ENCODE results near the gene FCRL6.
A peak's percentile ranks its signal among the peaks of the same experiment; 100 is the strongest.

The FCRL6 gene

DNA sequence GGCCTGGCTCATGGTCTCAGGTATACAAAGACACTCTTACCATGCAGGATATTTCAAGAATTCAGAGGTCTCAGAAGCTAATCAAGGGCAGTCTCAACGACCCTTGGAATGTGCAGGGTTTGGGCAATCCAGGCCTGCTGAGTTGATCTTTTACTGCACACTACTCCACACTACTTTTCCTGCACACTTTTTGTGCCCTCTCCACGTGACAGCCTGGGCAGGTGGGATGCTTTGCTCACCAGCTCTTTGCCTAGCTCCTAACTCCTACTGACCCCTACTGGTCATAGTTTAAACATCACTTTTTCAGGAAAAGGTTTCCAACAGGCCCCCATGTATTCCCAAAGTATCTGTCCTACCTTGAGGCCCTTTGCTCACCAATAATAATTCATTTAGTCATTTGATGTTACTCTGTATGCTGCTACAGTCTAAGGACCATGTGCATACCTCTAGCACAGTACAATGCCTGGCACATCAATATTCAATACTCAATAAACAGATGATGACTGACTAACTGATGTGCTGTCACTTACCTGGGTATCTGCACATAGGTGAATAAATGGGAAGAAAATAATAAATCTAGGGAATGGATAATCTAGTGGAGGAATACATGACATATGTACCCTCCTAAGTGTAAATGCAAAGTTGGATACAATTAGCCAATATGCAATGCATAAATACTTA, 11.8 kb upstream of the FCRL6 start:
- H3K36me3 ChIP-seq, result no peaks in the 10 kb centered on the region
- H3K27me3 ChIP-seq (ENCODE audit: insufficient read depth, low read depth, severe bottlenecking), result peaks cover 97% of the 10 kb centered on the region
- TF ChIP-seq, protein P1, sequence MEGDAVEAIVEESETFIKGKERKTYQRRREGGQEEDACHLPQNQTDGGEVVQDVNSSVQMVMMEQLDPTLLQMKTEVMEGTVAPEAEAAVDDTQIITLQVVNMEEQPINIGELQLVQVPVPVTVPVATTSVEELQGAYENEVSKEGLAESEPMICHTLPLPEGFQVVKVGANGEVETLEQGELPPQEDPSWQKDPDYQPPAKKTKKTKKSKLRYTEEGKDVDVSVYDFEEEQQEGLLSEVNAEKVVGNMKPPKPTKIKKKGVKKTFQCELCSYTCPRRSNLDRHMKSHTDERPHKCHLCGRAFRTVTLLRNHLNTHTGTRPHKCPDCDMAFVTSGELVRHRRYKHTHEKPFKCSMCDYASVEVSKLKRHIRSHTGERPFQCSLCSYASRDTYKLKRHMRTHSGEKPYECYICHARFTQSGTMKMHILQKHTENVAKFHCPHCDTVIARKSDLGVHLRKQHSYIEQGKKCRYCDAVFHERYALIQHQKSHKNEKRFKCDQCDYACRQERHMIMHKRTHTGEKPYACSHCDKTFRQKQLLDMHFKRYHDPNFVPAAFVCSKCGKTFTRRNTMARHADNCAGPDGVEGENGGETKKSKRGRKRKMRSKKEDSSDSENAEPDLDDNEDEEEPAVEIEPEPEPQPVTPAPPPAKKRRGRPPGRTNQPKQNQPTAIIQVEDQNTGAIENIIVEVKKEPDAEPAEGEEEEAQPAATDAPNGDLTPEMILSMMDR (IDR thresholded peaks at IDR 0.05; ENCODE audit: low read depth, low read length), result peak; percentile 86
- H3K27ac ChIP-seq, result no peak overlapping the region
- H3K4me3 ChIP-seq (ENCODE audit: low read depth, low read length), result no peak overlapping the region
- DNase-seq, result peak; percentile 37
- H3K9me3 ChIP-seq (ENCODE audit: severe bottlenecking), result no peaks in the 10 kb centered on the region

DNA sequence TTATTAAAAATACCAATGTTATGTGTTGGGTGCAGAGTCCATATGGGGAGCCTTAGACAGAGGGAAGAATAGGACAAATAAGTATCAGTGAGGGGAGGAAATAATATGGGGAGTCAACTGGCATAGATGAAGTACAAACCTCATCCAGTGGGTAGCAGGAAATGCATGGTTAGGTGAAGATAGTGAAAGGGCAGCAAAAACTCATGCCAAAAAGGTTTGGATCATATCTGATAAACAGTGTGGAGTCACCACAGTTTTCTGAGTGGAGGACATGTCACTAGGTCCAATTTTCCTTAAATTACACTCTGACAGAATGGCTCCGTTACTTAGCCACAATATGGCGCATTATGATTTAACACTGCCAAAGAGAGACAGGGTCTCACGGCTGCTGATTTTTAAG, 11.1 kb upstream of the FCRL6 start:
- Histone ChIP-seq H3K9me3 (ENCODE audit: severe bottlenecking) (no peaks in the 10 kb centered on the region), H3K4me3 (ENCODE audit: low read depth, low read length) (no peak overlapping the region), H3K36me3 (no peaks in the 10 kb centered on the region), H3K27ac (no peak overlapping the region), H3K27me3 (ENCODE audit: insufficient read depth, low read depth, severe bottlenecking) (peaks cover 97% of the 10 kb centered on the region)
- no peak for DNase-seq
- TF ChIP-seq, protein P1 (IDR thresholded peaks at IDR 0.05; ENCODE audit: low read depth, low read length), result no peak

DNA sequence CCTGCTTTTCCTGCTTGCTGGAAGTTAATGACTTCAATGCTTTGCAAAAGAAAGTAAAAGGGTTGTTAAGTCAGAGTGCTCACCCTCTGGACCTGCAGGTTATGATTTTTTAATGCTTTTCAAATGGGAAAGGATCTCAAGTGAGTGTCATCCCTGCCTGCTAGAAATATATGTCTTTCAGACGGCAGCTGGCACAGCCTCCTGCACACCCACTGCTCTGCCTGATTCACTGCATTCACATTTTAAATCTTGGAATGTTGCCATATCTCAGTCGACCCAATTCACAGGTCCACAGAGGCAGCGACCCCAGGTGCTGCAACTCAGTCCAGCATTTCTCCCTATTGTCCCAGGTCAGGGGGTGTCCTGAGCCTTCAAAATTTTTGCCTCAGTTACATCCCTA, 10.7 kb upstream of the FCRL6 start:
- TF ChIP-seq, protein P1 (IDR thresholded peaks at IDR 0.05; ENCODE audit: low read depth, low read length), result no peak
- Histone ChIP-seq H3K9me3 (ENCODE audit: severe bottlenecking) (no peaks in the 10 kb centered on the region), H3K27me3 (ENCODE audit: insufficient read depth, low read depth, severe bottlenecking) (peaks cover 97% of the 10 kb centered on the region), H3K4me3 (ENCODE audit: low read depth, low read length) (no peak overlapping the region), H3K27ac (no peak overlapping the region), H3K36me3 (no peaks in the 10 kb centered on the region)
- no peak for DNase-seq

DNA sequence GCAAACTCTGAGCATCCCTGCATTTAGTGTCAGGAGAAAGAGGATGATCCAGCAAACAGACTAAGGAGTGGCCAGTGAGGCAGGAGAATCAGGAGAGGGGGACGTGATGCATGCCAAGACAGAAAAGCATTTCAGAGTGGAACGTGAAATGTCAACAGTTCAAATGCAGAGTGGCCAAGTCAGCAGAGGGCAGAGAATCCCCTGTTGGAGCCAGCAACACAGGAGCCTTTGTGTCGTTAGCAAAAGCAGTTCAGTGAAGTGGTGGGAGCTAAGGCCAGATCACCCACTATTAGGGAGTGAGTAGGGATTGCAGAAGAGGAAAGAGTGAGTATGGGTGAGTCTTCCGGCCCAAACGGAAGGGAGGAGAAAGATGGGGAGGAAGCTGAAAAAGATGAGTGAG, 6.6 kb upstream of the FCRL6 start:
- DNase-seq, result no peak
- TF ChIP-seq, protein P1 (IDR thresholded peaks at IDR 0.05; ENCODE audit: low read depth, low read length), result no peak
- no peaks in the 10 kb centered on the region for H3K36me3 ChIP-seq
- no peak overlapping the region for H3K4me3 ChIP-seq (ENCODE audit: low read depth, low read length)
- peaks cover 95% of the 10 kb centered on the region for H3K27me3 ChIP-seq (ENCODE audit: insufficient read depth, low read depth, severe bottlenecking)
- H3K9me3 ChIP-seq (ENCODE audit: severe bottlenecking), result no peaks in the 10 kb centered on the region
- no peak overlapping the region for H3K27ac ChIP-seq

DNA sequence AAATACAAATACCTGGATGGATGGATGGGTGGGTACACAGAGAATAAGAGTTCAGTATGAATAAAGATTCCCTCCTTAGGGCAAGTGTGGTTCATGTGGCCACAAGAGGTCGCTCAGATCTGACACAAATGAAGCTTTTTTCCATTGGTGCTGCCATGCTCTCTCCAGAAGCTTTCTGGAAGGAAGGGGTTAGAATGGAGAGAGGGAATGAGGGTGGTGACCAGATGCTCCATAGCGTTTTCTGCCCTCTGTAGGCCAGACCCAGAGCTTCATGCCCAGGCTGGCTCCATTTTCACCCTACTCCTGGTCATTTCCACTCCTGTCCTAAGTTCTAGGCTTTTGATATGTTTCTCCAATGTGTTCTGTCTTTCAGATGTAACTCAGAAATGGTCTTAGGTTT, 3.3 kb upstream of the FCRL6 start:
- peak; percentile 83 for DNase-seq
- H3K4me3 ChIP-seq (ENCODE audit: low read depth, low read length), result no peak overlapping the region
- TF ChIP-seq, protein P1 (IDR thresholded peaks at IDR 0.05; ENCODE audit: low read depth, low read length), result peak; percentile 84
- no peaks in the 10 kb centered on the region for H3K9me3 ChIP-seq (ENCODE audit: severe bottlenecking)
- H3K27ac ChIP-seq, result no peak overlapping the region
- H3K27me3 ChIP-seq (ENCODE audit: insufficient read depth, low read depth, severe bottlenecking), result peaks cover 98% of the 10 kb centered on the region
- H3K36me3 ChIP-seq, result no peaks in the 10 kb centered on the region

DNA sequence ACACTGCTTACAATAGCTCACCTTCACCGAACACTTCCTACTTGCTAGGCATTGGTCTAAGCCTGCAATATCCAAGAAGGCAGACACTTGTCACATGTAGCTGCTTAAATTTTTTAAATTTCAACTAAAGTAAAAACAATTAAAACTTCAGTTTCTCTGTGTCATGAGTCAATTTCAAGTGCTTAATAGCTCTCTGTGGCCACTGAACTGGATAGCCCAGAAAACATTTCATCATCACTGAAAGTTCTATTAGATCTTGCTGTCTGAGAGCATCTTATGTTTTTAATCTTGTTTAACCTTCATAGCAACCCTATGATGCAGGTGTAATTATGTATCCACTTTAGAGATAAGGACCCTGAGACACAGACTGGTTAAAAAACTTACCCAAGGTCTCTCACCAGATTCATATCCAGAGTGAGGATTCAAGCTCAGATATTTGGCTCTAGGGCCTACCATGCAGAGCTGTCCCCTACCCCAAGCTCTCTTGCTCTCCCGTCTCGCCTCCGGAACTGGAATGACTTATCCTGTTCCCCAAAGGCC, 2.6 kb upstream of the FCRL6 start:
- peaks cover 2% of the 10 kb centered on the region for H3K9me3 ChIP-seq (ENCODE audit: severe bottlenecking)
- H3K27ac ChIP-seq, result no peak overlapping the region
- no peak overlapping the region for H3K4me3 ChIP-seq (ENCODE audit: low read depth, low read length)
- H3K36me3 ChIP-seq, result no peaks in the 10 kb centered on the region
- peaks cover 98% of the 10 kb centered on the region for H3K27me3 ChIP-seq (ENCODE audit: insufficient read depth, low read depth, severe bottlenecking)
- TF ChIP-seq, protein P1 (IDR thresholded peaks at IDR 0.05; ENCODE audit: low read depth, low read length), result no peak
- no peak for DNase-seq
